ENCODE results near the gene CTU2. TPM values are rescaled to one million over a fixed set of nuclear protein-coding genes. Genes with fewer than 3 reads are reported as not detected.

Gene CTU2
- total RNA-seq, 1 donor from 2014 or later = 21.3 TPM

DNA sequence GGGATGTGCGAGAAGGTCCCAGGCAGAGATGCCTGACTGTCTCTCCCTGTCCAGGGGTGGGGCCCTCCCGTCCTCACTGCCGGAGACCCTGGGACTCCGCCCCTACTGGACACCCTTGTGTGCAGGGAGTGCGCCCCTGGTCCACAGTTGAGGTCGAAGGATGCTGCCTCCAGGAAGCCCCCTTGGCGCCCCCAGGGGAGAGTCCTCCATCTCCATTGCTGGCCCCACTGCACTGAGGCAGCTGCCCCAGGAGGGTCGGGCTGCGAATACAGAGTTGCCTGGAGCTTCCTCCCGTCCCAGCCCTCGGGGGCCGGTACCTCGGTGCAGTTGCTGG is 26.6 kb downstream of the CTU2 start:
- ATAC-seq (no peak), DNase-seq (no peak)
- TF ChIP-seq, protein P1, sequence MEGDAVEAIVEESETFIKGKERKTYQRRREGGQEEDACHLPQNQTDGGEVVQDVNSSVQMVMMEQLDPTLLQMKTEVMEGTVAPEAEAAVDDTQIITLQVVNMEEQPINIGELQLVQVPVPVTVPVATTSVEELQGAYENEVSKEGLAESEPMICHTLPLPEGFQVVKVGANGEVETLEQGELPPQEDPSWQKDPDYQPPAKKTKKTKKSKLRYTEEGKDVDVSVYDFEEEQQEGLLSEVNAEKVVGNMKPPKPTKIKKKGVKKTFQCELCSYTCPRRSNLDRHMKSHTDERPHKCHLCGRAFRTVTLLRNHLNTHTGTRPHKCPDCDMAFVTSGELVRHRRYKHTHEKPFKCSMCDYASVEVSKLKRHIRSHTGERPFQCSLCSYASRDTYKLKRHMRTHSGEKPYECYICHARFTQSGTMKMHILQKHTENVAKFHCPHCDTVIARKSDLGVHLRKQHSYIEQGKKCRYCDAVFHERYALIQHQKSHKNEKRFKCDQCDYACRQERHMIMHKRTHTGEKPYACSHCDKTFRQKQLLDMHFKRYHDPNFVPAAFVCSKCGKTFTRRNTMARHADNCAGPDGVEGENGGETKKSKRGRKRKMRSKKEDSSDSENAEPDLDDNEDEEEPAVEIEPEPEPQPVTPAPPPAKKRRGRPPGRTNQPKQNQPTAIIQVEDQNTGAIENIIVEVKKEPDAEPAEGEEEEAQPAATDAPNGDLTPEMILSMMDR (IDR thresholded peaks at IDR 0.05) = no peak
- intact Hi-C loops (cut with DNase I) = no loop called here
- no peak overlapping the region for H3K4me3 ChIP-seq
- no peaks in the 10 kb centered on the region for H3K9me3 ChIP-seq
- peaks cover 68% of the 10 kb centered on the region for H3K36me3 ChIP-seq
- H3K27me3 ChIP-seq = no peaks in the 10 kb centered on the region
- peaks cover 5% of the 10 kb centered on the region for H3K4me1 ChIP-seq
- H3K27ac ChIP-seq = no peak overlapping the region

DNA sequence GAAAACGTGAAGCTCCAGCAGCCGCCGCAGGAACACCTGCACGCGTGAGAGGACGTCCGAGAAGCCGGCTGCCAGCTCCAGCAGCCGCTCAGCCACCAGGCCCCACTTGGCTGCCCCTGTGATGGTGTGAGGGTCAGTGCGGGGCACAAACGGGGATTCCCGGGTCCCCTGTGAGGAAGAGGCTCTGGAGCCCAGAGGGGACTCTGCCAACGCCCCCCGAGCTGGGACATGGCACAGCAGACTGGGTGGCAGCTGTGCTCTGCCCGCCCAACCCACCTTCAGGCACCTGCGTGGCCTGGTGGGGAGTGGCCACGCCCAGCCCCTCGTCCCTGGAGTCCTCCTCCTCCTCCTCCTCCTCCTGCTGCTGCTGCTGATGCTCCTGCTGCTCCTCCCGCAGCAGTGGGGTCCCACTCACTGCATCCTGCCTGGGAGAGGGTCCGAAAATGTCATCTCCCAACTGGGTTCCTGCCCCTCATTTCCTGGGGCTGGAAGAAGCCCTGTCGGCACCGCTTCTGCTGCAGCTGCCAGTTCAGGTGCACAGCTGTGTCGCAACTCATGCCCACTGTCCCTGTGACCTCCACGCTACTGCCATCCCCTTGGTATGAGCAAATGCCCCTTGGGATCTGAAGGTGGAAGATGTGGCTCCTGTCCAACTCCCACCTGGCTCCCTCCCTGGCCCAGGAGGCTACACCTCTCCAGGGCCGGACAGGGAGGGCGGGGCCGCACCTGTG is 27.5 kb downstream of the CTU2 start:
- ATAC-seq (no peak), DNase-seq (no peak)
- intact Hi-C loops (cut with DNase I) = no loop called here
- H3K4me1 ChIP-seq = peaks cover 5% of the 10 kb centered on the region
- no peak overlapping the region for H3K27ac ChIP-seq
- no peaks in the 10 kb centered on the region for H3K27me3 ChIP-seq
- no peak overlapping the region for H3K4me3 ChIP-seq
- H3K36me3 ChIP-seq = peaks cover 69% of the 10 kb centered on the region
- TF ChIP-seq, protein P1 (IDR thresholded peaks at IDR 0.05) = no peak
- no peaks in the 10 kb centered on the region for H3K9me3 ChIP-seq

DNA sequence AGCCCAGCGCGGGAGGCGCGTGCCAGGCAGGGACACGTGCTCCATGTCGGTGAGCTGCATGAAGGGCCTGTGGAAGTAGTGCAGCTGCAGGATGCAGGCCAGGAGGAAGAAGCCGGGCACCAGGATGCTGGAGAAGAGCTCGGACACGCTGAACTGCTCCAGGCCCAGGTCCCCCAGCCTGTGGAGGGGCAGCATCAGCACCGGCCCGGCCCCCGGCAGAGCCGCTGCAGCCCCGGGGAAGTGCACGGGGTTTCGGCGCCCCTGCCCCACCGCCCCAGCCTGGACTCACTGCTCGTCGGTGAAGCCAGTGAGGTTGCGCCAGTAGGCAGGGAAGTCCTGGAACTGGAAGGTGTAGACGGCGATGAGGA is 28.0 kb downstream of the CTU2 start:
- Histone ChIP-seq H3K27ac (no peak overlapping the region), H3K27me3 (no peaks in the 10 kb centered on the region), H3K4me1 (peaks cover 5% of the 10 kb centered on the region), H3K36me3 (peaks cover 69% of the 10 kb centered on the region), H3K4me3 (no peak overlapping the region), H3K9me3 (no peaks in the 10 kb centered on the region)
- TF ChIP-seq, protein P1 (IDR thresholded peaks at IDR 0.05) = no peak
- intact Hi-C loops (cut with DNase I) = no loop called here
- DNase-seq (no peak), ATAC-seq (no peak)

DNA sequence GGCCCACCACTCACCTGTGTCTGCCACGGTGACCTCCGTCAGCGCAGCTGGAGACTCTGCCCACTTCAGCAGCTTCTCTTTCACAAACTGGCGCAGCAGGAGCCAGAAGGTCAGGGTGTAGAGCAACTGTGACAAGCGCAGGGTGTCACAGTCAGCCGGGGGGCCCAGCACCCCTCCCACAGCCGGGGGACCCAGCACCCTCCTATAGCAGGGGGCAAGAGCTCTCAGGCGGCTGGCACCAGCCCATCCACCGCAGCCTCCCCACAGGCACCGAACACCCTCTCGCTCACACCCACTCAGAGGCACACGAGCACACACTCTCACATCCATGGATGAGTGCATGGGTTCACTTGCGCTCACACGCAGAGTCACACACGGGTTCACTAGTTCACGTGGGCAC is 28.8 kb downstream of the CTU2 start:
- DNase-seq (no peak), ATAC-seq (no peak)
- intact Hi-C loops (cut with DNase I) = no loop called here
- Histone ChIP-seq H3K4me3 (no peak overlapping the region), H3K9me3 (no peaks in the 10 kb centered on the region), H3K27me3 (no peaks in the 10 kb centered on the region), H3K4me1 (peaks cover 5% of the 10 kb centered on the region), H3K36me3 (peaks cover 65% of the 10 kb centered on the region), H3K27ac (no peak overlapping the region)
- TF ChIP-seq, protein P1 (IDR thresholded peaks at IDR 0.05) = no peak

DNA sequence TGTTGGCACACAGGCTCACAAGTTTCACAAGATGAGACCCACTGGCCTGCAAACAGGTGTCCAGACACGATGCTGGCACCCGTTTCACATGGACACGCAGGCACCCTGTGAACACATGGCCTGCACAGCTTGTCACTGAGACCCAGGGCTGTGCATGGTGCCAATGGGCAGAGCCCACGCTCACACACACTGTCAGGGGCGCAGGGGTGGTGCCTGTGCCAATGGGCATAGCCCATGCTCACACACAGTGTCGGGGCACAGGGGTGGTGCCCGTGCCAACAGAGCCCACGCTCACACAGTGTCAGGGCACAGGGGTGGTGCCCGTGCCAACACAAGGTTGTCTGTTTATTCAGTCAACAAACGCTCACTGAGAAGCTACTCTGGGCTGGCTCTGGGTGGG is 29.3 kb downstream of the CTU2 start:
- intact Hi-C loops (cut with DNase I) = no loop called here
- H3K9me3 ChIP-seq = no peaks in the 10 kb centered on the region
- DNase-seq (no peak), ATAC-seq (no peak)
- H3K4me1 ChIP-seq = peaks cover 5% of the 10 kb centered on the region
- TF ChIP-seq, protein P1 (IDR thresholded peaks at IDR 0.05) = no peak
- no peak overlapping the region for H3K27ac ChIP-seq
- H3K27me3 ChIP-seq = no peaks in the 10 kb centered on the region
- peaks cover 66% of the 10 kb centered on the region for H3K36me3 ChIP-seq
- H3K4me3 ChIP-seq = no peak overlapping the region

GRCh38 chr16:88736088-88736487 is 29.8 kb downstream of the CTU2 start:
- Histone ChIP-seq H3K27me3 (no peaks in the 10 kb centered on the region), H3K9me3 (no peaks in the 10 kb centered on the region), H3K27ac (no peak overlapping the region), H3K4me3 (no peak overlapping the region), H3K4me1 (peaks cover 5% of the 10 kb centered on the region), H3K36me3 (peaks cover 66% of the 10 kb centered on the region)
- TF ChIP-seq, protein P1 (IDR thresholded peaks at IDR 0.05) = no peak
- ATAC-seq (no peak), DNase-seq (no peak)
- intact Hi-C loops (cut with DNase I) = no loop called here

All from upper lobe of right lung (tissue), 1 donor.